DMS153 (cell line): ENCODE data around the gene TTC4.

Experiments used
- DNase-seq: peaks from one replicate; lab custom pipeline; 2025; lab: John Stamatoyannopoulos, UW

TTC4 gene

GRCh38 chr1:54782156-54782555, 66.5 kb downstream of the TTC4 start:
- DNase-seq: no peak

- DNase-seq: no peak
Observed at GRCh38 chr1:54782588-54782987, 66.9 kb downstream of the TTC4 start.

DNA sequence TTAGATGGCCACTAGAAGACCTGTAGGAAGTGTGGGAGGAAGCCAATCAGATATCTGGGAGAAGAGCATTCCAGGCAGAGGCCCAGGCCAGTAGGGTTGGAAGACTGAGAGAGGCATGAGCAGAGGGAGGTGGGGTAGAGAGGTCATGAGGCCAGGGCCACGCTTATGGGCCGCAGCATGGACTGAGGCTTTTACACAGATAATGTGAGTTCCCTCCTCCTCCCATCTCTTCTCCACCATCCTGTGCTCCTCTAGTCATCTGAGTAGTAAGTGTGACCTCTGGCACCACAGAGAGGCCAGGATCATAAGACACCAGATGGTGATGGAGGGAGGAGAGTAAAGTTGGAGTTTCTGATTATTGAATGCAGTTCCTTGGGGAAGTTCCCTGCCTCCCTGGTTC, 68.4 kb downstream of the TTC4 start:
- no peak for DNase-seq

- DNase-seq: no peak
Observed at GRCh38 chr1:54786778-54787177, 71.1 kb downstream of the TTC4 start.

DNA sequence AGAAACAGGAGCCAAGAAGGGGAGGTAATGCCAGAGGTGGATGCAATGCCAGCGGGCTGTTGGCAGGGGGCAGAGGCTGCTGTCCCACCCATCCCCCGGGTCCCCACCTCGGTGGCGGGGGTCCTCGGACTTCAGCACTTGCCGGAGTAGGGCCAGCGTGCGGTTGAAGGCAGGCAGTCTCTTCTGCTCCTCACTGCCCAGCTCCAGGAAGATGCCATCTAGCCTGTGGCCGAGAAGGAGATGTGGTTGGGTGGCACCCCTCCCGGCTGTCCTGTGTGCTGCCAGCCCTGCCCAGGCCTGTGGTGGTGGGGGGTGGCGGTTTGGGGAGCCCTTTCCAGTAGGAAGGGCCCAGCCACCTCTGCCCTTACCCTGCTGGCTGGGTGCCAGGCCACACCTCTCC, 71.9 kb downstream of the TTC4 start:
- no peak for DNase-seq

DNA sequence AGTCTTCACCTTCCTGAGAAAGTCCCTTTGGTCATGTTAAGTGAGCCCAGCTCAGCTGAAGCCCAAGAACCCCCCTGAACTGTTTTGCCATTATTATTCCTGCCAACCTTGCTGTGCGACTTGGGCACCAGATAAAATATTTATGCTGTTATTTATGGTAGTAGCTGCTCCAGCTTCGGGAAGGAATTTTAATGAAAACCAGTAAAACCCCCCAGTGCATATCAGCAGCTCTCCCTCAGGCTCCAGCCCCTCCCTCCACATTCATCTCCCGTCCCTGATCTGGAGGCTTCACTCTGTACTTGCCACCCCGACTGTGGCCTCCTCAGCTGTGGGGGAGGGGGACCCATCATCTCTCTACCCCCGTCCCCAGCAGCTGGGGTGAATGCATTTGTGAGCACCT, 72.8 kb downstream of the TTC4 start:
- no peak for DNase-seq

DNA sequence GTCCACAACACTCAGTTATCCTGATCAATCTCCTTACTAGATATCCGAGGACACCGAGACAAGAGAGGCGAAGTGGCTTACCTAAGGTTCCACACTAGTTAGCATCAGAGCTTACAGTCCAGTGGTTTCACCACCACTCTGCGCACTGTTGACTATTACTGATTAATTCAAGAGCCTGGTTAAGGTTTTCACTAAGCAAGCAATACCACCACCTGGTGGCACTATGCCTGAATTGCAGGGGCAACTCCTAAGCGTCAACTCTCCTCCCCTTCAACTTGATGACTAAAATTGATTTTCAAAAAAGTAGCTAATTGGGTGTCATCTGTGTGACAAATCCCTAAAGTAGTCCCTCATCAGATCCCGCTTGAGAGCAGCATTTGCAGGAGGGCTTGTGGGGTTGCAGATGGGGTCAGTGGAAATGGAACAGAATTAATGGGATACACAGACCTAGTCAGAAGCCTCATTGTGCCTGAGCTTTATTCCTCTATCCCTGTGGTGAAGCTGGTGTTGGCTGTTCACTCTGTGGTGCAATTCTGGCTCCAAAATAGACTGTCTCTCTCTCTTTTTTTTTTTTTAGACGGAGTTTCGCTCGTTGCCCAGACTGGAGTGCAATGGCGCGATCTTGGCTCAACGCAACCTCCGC, 76.3 kb downstream of the TTC4 start:
- DNase-seq: no peak
